ENCODE measurements around the gene NFIA. TPM values are rescaled to one million over a fixed set of nuclear protein-coding genes. Genes with fewer than 3 reads are reported as not detected.

Gene NFIA
- total and polyA plus RNA-seq, 4 experiments from 2014 or later, result 5.1 to 7.3 (median 6.7) TPM

- H3K4me1 ChIP-seq (ENCODE audit: insufficient read depth, low read length), result no peaks in the 10 kb centered on the region
- Mint-ChIP-seq H3K36me3 (no peaks in the 10 kb centered on the region), H3K27ac (no peak overlapping the region), H3K4me3 (no peak overlapping the region), H3K4me1 (no peaks in the 10 kb centered on the region), H3K9me3 (no peaks in the 10 kb centered on the region), H3K27me3 (no peaks in the 10 kb centered on the region)
- H3K9me3 ChIP-seq (ENCODE audit: control insufficient read depth in 1 of 2, low read length in 2 of 2), result no peaks in the 10 kb centered on the region
- ChIA-PET CTCF (ENCODE audit: partially characterized antibody) (interaction anchor here (1.2 to 2.6 kb wide), 2 partner anchors 90 to 94 kb away, joined by 4 to 12 read pairs; no protein-coding TSS in a partner anchor), POLR2A (ENCODE audit: partially characterized antibody) (no interaction called here)
- intact Hi-C loops (cut with micrococcal nuclease), result no loop called here
- DNase-seq, result no peak
- no peak overlapping the region for H3K27ac ChIP-seq (ENCODE audit: low read depth, low read length)
- H3K27me3 ChIP-seq (ENCODE audit: insufficient read depth, low read length), result no peaks in the 10 kb centered on the region
- H3K36me3 ChIP-seq (ENCODE audit: insufficient read depth, low read length), result no peaks in the 10 kb centered on the region
- no peak overlapping the region for H3K4me3 ChIP-seq (ENCODE audit: low read length in 2 of 2)
These were observed 57.6 kb downstream of the NFIA start for GRCh38 chr1:61139775-61140549.

DNA sequence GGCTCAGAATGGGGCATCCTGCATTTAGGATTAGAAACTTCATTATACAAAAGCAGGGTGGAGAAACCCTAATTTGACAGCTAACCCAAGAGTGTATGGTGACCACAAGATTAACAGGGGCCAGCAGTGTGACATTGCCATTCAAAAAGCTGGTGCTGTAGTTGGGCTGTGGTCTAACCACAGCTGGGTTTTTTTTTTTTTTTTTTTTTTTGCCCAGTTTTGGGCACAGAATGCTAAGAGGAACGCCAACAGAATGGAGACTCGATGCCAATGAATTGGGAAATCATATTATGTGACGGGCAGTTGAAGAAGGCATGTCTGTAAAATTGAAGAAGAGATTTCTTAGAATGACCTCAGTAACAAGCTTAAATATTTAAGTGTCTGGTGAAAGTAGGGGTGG lies 58.4 kb downstream of the NFIA start:
- H3K4me1 ChIP-seq (ENCODE audit: insufficient read depth, low read length), result no peaks in the 10 kb centered on the region
- Mint-ChIP-seq H3K4me1 (no peaks in the 10 kb centered on the region), H3K9me3 (no peaks in the 10 kb centered on the region), H3K27me3 (no peaks in the 10 kb centered on the region), H3K27ac (no peak overlapping the region), H3K36me3 (no peaks in the 10 kb centered on the region), H3K4me3 (no peak overlapping the region)
- ChIA-PET POLR2A (ENCODE audit: partially characterized antibody) (interaction anchor here (1.1 kb wide), 1 partner anchor 84 kb away, joined by 3 read pairs; no protein-coding TSS in a partner anchor), CTCF (ENCODE audit: partially characterized antibody) (interaction anchor here (0.7 to 2.6 kb wide), 3 partner anchors 13 to 95 kb away, joined by 3 to 12 read pairs (median 4); no protein-coding TSS in a partner anchor)
- intact Hi-C loops (cut with micrococcal nuclease), result no loop called here
- no peaks in the 10 kb centered on the region for H3K36me3 ChIP-seq (ENCODE audit: insufficient read depth, low read length)
- no peak overlapping the region for H3K27ac ChIP-seq (ENCODE audit: low read depth, low read length)
- no peaks in the 10 kb centered on the region for H3K27me3 ChIP-seq (ENCODE audit: insufficient read depth, low read length)
- no peaks in the 10 kb centered on the region for H3K9me3 ChIP-seq (ENCODE audit: control insufficient read depth in 1 of 2, low read length in 2 of 2)
- H3K4me3 ChIP-seq (ENCODE audit: low read length in 2 of 2), result no peak overlapping the region
- DNase-seq, result no peak

DNA sequence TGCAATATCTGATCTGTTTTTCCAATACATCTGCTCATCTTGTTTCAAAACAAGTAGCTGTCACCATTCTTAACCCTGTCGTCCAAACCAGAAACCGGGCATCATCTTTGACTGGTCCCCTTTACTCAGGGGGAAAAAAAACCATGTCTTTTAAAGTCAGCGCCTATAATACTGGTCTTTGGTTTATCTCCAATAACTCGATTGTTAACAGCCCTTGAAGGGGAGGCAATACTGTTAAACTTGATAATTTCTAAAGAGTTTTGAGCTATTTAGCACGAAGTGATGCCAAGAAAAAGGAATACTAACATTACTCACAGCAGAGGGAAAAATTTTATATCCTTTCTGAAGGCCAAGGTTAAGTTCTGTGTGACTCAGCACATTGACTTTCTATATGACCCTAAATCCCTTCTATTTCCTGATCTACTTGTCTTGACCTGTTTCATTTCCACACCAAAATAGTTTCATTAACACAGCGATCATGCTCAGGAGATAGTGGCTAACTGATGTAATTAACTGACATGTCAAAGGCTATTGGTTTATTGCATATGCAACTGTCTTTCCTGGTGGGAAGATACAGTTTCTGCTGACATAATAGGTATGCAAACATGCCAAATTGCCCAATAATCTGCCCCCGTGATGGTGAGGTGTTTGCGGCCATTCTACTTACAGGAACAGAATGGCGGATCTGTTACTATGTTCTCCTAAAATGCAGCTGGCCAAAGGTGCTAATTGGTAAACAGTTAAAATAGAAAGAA lies 59.1 kb downstream of the NFIA start:
- ChIA-PET POLR2A (ENCODE audit: partially characterized antibody) (interaction anchor here (1.1 kb wide), 1 partner anchor 85 kb away, joined by 3 read pairs; no protein-coding TSS in a partner anchor), CTCF (ENCODE audit: partially characterized antibody) (interaction anchor here (0.7 to 2.6 kb wide), 3 partner anchors 12 to 96 kb away, joined by 3 to 12 read pairs (median 4); no protein-coding TSS in a partner anchor)
- Histone ChIP-seq H3K9me3 (ENCODE audit: control insufficient read depth in 1 of 2, low read length in 2 of 2) (no peaks in the 10 kb centered on the region), H3K27ac (ENCODE audit: low read depth, low read length) (no peak overlapping the region), H3K36me3 (ENCODE audit: insufficient read depth, low read length) (no peaks in the 10 kb centered on the region), H3K27me3 (ENCODE audit: insufficient read depth, low read length) (no peaks in the 10 kb centered on the region), H3K4me1 (ENCODE audit: insufficient read depth, low read length) (no peaks in the 10 kb centered on the region), H3K4me3 (ENCODE audit: low read length in 2 of 2) (no peak overlapping the region)
- intact Hi-C loops (cut with micrococcal nuclease), result no loop called here
- H3K27me3 Mint-ChIP-seq, result no peaks in the 10 kb centered on the region
- H3K36me3 Mint-ChIP-seq, result no peaks in the 10 kb centered on the region
- H3K4me1 Mint-ChIP-seq, result no peaks in the 10 kb centered on the region
- no peak overlapping the region for H3K27ac Mint-ChIP-seq
- no peaks in the 10 kb centered on the region for H3K9me3 Mint-ChIP-seq
- no peak for DNase-seq
- no peak overlapping the region for H3K4me3 Mint-ChIP-seq

DNA sequence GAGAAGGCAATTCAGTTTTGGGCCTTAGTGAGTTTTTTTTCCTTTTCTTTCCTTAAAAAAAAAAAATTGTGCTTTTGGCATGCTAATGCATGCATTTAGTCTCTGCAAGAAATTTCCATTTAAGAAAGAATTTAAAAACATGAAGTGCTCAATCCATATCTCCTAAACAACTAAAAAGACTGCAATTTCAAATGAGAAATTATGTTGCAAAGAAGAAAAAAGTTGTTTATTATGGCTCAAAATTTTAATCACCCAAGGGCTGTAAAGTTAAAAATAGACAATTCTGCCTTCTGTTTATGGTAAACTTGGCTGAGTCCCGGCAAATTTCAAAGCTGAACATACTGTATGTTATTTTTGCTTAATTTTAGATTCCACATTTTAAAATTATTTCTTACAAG lies 59.7 kb downstream of the NFIA start:
- H3K4me1 ChIP-seq (ENCODE audit: insufficient read depth, low read length), result no peaks in the 10 kb centered on the region
- no peaks in the 10 kb centered on the region for H3K36me3 Mint-ChIP-seq
- DNase-seq, result no peak
- intact Hi-C loops (cut with micrococcal nuclease), result no loop called here
- H3K27ac Mint-ChIP-seq, result no peak overlapping the region
- H3K27me3 Mint-ChIP-seq, result no peaks in the 10 kb centered on the region
- no peaks in the 10 kb centered on the region for H3K4me1 Mint-ChIP-seq
- ChIA-PET CTCF (ENCODE audit: partially characterized antibody) (no interaction called here), POLR2A (ENCODE audit: partially characterized antibody) (interaction anchor here (1.1 kb wide), 1 partner anchor 85 kb away, joined by 3 read pairs; no protein-coding TSS in a partner anchor)
- no peaks in the 10 kb centered on the region for H3K9me3 Mint-ChIP-seq
- H3K4me3 ChIP-seq (ENCODE audit: low read length in 2 of 2), result no peak overlapping the region
- H3K9me3 ChIP-seq (ENCODE audit: control insufficient read depth in 1 of 2, low read length in 2 of 2), result no peaks in the 10 kb centered on the region
- H3K36me3 ChIP-seq (ENCODE audit: insufficient read depth, low read length), result no peaks in the 10 kb centered on the region
- H3K4me3 Mint-ChIP-seq, result no peak overlapping the region
- no peak overlapping the region for H3K27ac ChIP-seq (ENCODE audit: low read depth, low read length)
- H3K27me3 ChIP-seq (ENCODE audit: insufficient read depth, low read length), result no peaks in the 10 kb centered on the region

DNA sequence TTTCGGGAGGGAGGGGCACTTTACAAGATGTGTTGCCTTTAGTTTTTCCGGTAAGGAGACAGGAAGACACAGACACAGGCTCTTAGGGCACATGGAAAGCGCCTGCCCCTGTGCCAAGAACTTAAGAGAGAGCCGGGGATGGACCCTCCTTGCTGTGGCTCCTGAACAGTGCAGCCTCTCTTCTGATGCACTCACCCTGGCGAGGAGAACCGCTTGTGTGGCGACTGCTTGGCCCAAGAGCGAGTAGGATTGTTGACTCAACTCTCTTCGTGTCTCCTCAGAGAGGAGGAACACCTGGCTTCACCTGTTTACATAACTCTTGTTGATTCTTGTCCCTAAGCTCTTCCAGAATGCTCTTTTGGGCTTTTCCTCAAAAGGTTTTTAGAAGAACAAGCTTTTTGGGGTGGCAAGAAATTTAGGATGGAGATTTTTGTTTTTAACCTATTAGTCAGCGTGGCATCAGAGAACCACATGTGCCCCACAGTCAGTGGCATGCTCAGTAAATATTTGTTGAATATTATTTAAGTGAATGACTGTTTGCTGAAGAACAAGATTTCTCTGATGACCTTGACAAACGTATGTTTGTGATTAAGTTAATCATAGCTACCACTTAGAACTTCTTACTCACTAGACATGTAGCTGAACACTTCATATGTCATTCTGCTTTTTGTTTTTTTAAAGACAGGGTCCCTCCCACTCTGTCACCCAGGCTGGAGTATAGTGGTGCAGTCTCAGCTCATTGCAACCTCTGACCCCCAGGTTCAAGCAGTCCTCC lies 60.6 kb downstream of the NFIA start:
- ChIA-PET POLR2A (ENCODE audit: partially characterized antibody) (no interaction called here), CTCF (ENCODE audit: partially characterized antibody) (no interaction called here)
- no peaks in the 10 kb centered on the region for H3K27me3 Mint-ChIP-seq
- Histone ChIP-seq H3K9me3 (ENCODE audit: control insufficient read depth in 1 of 2, low read length in 2 of 2) (no peaks in the 10 kb centered on the region), H3K4me1 (ENCODE audit: insufficient read depth, low read length) (no peaks in the 10 kb centered on the region), H3K4me3 (ENCODE audit: low read length in 2 of 2) (no peak overlapping the region), H3K27me3 (ENCODE audit: insufficient read depth, low read length) (no peaks in the 10 kb centered on the region), H3K27ac (ENCODE audit: low read depth, low read length) (no peak overlapping the region), H3K36me3 (ENCODE audit: insufficient read depth, low read length) (no peaks in the 10 kb centered on the region)
- H3K36me3 Mint-ChIP-seq, result no peaks in the 10 kb centered on the region
- intact Hi-C loops (cut with micrococcal nuclease), result no loop called here
- H3K27ac Mint-ChIP-seq, result no peak overlapping the region
- DNase-seq, result no peak
- no peak overlapping the region for H3K4me3 Mint-ChIP-seq
- H3K4me1 Mint-ChIP-seq, result no peaks in the 10 kb centered on the region
- no peaks in the 10 kb centered on the region for H3K9me3 Mint-ChIP-seq

DNA sequence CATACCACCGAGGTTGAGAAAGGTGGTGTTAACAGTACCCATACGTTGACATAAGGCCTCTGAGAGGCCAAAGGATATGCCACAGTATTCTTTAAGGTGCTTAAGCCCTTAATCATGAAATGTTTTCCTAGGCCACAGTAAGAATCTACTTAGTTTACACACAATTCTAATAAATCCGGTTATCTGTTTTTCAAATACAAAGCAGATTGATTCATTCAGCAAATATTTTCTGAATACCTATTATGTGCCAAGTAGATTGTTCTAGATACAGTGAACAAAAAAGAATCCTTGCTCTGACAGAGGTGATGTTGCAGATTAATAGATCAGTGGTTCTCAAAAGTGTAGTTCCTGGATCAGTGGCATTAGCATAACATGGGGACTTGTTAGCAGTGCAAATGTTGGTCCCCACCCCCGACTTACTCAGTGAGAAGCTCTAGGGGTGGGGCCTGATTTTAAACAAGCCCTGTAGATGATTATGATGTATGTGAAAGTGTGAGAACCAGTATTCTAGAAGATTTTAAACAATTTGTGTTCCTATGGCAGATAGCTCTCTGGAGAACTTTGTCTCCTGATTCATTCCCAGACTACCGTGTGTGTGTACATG lies 61.6 kb downstream of the NFIA start:
- H3K4me1 ChIP-seq (ENCODE audit: insufficient read depth, low read length), result no peaks in the 10 kb centered on the region
- Mint-ChIP-seq H3K4me3 (no peak overlapping the region), H3K36me3 (no peaks in the 10 kb centered on the region), H3K9me3 (no peaks in the 10 kb centered on the region), H3K27ac (no peak overlapping the region), H3K27me3 (no peaks in the 10 kb centered on the region), H3K4me1 (no peaks in the 10 kb centered on the region)
- no peaks in the 10 kb centered on the region for H3K9me3 ChIP-seq (ENCODE audit: control insufficient read depth in 1 of 2, low read length in 2 of 2)
- no peaks in the 10 kb centered on the region for H3K27me3 ChIP-seq (ENCODE audit: insufficient read depth, low read length)
- H3K4me3 ChIP-seq (ENCODE audit: low read length in 2 of 2), result no peak overlapping the region
- DNase-seq, result no peak
- CTCF ChIA-PET (ENCODE audit: partially characterized antibody), result no interaction called here
- no peaks in the 10 kb centered on the region for H3K36me3 ChIP-seq (ENCODE audit: insufficient read depth, low read length)
- intact Hi-C loops (cut with micrococcal nuclease), result no loop called here
- POLR2A ChIA-PET (ENCODE audit: partially characterized antibody), result no interaction called here
- no peak overlapping the region for H3K27ac ChIP-seq (ENCODE audit: low read depth, low read length)

Measured in CD4-positive, alpha-beta memory T cell (primary cell).